Activated CD8-positive, alpha-beta memory T cell treated with anti-CD3 and anti-CD28 coated beads, Interleukin-2, amount 50 U/mL, for 1 hour (primary cell): Measurements from ENCODE around the gene NPEPL1.
"Not testable (repeated sequence)": the region's sequence is repeated elsewhere in the genome, so short reads cannot be mapped to it uniquely, and the experiment has no call there.

ENCODE experiments used
- DNase-seq: peaks from one replicate; pipeline ENCODE4 v3.0.0-alpha.2; 2020; ENCODE audit errors: extremely low read depth

Gene NPEPL1

DNA sequence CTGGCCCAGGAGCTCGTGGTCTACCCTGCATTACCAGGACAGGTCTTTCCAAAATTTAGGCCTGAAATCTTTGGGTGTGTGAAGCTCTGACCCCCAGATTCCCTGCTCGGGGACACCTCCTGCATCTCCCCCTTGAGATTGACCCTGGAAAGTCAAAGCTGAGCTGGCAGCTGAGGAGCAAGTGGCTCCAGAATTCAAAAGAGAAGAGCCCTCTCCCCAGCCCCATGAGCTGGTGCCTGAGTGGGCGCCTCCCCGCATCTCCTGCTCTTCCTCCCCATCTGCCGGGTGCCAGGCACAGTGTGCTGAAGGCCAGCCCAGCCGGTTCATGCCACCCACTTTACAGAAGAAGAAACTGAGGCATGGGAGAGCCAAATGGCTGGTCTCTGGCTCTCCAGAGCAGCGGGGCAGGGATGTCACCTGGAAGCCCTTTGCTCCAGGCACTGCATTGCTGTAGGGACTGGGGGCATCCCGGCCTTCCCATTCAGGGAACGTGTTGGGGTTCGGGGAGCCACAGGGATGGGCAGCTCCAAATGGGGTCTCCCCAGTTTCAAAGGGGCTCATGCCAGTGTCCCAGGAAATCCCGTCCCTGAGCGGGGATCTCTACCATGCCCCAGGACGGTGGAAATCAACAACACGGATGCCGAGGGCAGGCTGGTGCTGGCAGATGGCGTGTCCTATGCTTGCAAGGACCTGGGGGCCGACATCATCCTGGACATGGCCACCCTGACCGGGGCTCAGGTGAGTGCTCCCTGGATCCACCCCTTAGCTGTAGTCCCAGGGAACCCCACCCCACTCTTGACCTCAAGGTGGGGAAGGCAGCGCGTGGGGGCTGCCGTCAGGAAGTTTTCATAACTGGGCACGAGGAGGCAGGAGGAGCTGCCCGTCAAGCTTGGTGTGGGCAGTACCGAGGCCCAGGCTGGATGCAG is 20.5 kb downstream of the NPEPL1 start:
- no peak for DNase-seq

DNA sequence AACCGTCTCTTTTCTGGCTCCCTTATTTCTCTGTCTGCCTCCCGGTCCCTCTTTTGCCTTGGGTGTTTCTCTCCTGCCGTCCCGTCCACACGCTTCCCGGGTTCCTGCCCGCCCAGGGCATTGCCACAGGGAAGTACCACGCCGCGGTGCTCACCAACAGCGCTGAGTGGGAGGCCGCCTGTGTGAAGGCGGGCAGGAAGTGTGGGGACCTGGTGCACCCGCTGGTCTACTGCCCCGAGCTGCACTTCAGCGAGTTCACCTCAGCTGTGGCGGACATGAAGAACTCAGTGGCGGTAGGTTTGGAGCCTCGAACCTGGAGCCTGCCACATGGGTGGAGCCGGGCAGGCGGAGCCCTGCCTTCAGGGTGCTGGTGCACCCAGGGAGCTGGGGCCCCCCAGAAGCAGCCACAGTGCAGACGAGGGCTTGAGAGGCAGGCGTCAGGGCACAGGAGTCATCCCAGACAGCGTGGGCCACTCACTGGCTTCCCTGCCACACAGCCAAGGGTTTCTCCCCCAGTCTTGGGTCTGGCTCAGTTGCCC is 21.3 kb downstream of the NPEPL1 start:
- DNase-seq = no peak

DNA sequence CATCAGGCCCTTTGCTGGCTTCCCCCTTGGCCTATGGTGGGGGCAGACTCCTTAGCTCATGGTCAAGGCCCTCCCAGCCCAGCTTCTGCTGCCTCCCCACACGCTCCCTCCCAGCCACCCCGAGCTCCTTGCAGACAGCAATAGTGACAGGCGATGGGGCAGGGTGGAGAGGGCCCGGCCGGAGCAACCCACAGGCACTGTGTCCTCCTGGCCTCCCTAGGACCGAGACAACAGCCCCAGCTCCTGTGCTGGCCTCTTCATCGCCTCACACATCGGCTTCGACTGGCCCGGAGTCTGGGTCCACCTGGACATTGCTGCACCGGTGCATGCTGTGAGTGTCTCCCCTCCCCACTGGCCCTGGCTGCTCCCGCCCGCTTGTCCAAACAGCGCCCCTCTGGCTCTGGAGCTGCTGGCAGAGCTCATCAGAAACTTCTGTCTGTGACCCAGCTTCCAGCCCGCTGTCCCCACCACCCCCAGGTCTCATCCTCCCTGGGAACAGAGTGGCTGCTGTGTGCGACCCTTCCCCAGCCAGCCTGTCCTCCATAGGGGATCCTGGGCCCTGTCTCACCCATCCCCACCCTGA is 21.8 kb downstream of the NPEPL1 start:
- DNase-seq = no peak

DNA sequence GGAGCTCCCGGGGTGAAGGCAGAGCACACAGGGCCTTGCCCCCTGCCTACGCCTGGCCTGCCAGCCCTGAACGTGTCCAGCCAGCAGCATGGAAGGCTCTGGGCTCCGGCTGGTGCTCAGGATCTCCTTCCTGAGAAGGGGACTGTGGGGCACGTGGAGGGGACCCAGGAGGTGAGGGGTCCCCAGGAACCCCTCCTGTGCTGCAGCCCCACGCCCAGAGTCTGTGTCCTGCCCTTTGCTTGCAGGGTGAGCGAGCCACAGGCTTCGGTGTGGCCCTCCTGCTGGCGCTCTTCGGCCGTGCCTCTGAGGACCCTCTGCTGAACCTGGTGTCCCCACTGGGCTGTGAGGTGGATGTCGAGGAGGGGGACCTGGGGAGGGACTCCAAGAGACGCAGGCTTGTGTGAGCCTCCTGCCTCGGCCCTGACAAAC is 22.3 kb downstream of the NPEPL1 start:
- no peak for DNase-seq

DNA sequence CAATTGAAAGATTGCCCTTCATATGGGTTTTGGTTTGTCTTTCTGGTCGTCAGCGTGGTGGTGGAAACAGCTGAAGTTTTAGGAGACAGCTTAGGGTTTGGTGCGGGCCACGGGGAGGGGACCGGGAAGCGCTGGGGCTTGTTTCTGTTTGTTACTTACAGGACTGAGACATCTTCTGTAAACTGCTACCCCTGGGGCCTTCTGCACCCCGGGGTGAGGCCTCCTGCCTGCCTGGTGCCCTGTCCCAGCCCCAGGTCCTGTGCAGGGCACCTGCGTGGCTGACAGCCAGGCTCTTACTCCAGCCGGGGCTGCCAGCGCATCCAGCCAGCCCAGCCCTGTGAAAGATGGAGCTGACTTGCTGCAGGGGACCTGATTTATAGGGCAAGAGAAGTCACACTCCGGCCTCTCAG is 22.8 kb downstream of the NPEPL1 start:
- no peak for DNase-seq

DNA sequence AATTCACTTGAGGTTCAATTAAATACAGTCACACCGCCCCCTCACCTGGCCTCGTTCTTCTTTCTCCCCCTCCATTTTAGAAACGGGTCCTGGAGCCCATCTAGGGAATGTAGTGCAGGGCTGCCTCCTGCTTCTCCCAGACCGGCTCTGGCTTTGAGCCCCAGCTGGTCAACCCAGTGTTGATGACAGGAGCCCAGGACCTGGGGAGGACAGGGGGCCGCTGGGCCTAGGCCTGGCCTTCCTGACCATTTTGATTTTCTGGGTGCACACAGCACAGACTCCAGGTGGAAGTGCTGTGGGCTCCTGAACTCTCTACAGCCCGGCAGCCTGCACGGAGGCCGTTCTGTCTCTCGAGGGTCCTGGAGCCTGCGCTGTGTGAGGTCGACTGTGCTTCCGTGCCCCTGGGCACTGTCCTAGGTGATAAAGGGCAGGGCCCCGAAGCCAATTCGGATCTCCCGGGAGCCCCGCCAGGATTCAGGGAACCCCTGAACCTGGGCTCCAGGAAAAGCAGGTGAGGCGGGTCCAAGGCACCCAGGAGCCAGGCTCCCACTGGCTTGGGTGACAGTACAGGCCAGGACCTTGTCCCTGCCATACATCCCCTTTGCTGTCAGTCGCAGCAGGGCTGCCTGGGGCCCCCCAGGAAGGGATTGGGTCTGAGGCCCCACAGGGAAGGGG is 23.3 kb downstream of the NPEPL1 start:
- DNase-seq = no peak

DNA sequence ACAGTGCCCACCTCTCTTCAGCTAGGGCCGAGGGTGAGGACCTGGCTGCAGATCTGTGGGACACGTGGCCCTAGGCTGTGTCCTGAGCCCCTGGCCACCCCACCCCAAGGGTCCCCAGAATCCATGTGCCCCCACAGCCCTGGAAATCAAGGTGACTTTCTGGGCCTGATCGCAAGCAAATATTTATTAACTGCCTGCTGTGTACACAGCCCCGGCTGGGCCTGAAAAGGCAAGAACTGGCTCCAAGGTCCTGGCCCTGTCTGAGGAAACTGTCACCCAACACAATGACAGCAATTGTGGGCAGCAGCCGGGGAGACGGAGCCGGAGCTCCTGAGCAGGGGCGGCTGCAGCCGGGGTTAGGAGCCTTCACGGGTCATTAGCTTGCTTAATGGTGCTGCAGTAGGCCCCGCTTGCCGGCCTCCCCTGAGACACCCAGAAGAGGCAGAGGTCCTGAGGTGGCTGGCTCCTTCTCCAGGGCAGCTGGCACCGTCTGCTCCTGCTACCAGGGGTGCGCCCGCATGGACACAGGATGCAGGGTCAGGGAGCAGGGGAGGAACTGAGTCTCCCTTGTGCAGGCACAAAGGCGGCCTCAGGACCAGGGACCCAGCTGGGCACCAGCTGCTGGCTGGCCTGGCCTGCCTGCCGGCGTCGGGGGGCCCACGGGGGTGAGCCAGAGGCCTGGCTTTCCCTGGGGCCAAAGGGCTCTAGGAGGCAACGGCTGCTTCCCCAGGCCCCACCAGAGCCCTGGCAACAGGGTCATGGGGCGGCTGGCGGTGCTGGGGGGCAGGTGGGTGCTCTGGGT is 24.1 kb downstream of the NPEPL1 start:
- no peak for DNase-seq

DNA sequence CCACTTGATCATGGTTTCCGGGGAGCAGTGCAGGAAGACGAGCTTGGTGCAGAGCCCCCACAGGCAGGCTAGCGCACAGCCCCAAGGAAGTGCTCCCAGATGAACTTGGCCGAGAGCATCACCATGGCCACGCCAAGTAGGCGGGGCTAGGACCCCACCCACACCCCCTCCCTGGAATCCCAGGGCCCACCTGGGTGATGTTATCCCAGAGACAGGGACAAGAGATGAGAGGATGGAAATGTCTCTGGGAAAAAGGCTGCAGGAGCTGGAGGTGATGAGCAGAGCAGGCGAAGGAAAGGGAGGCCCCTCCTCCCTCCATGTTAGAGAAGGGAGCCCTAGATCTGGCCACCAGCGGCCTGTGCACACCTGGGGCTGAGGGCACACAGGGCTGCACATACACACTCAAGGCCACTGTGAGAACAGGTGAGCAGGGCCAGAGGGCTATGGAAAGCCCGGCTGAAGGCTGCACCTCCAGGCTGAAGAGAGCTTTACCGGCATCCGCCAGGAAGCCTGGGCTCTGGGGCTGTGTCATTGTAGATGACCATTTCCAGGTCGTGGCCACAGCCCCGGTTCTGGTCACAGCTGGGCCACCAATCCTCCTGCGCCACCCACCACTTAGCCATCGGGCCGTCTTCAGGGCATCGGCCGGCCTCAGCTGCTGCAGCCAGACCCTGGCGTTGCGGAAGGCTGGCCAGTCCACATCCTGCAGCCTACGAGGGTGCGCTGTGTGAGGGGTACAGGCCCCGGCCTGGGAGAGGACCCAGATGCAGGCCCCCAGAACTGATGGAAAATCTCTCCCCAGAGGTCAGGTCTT is 24.9 kb downstream of the NPEPL1 start:
- no peak for DNase-seq

DNA sequence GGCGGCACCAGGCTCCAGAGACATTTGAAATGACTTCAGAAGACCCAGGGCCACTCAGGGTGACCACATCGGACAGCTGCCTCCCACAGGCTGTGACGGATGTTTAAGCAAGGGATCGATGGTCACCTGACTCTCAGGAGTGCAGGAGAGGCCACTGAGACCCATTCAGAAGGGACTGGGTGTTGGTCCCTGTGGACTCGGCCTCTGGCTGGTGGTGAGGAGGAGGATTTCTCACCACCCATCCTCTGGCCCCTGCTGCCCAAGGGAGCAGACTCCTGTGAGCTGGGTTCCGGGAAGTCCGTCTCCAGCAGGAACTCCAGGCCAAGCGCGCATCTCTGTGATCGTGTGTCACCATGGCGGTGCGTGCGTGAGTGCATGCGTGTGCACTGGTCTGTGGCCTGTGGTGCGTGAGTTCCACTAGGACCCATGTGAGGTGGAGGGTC is 25.5 kb downstream of the NPEPL1 start:
- DNase-seq = no peak

DNA sequence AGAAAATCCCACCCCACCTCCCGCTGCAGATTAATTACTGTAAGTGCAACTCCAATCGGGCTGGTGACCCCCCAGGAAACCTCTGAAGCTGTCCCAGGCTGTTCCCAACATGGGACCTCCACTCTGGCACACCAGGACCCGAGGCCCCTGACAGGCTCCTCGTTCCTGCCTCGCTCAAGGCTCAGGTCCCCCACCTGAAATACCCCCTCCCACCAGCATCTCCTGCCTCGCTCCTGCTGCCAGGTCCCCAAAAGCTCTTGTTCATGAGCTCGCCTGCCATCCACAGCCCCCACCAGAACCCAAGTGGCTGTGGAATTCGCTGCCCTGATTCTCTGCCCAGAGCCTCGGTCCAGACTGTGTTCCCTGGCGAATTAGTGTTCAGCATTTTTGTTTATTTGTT is 26.1 kb downstream of the NPEPL1 start:
- no peak for DNase-seq

DNA sequence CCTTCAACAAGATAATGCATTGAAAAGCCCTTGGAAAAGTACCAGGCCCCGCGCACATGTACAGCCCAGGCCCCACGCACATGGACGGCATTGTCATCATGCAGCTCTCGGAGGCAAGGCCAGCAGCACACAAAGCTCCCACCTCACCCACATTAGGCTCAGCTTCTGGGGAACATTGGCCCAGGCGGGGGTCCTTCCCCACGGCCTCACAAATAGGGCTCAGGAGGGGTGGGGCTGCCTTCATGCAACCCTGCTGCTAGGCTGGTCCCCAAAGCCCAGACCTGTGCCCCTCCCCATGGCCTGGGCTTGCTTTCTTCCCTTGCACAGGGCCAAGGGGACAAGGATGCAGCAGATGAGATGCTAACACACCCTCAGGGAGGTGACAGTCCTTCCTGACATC is 26.7 kb downstream of the NPEPL1 start:
- no peak for DNase-seq

DNA sequence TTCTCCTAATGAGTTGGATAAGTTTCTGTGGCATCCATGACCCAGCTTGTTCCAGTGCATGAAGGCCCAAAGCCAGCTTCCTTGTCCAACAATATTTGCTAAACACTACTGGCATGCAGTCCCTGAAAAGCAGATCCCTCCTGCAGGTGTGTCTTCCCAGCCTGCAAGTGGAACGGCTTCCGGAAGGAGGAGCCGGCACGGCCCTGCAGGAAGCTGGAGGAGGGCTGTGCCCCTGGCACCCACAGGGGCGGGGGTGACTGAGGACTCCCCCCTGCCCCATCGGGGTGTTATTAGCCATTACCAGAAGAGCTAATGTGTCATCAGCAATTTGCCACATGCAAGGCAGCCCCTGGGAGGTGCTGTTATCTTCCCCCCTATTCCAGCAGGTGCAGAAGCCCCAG is 27.4 kb downstream of the NPEPL1 start:
- no peak for DNase-seq

DNA sequence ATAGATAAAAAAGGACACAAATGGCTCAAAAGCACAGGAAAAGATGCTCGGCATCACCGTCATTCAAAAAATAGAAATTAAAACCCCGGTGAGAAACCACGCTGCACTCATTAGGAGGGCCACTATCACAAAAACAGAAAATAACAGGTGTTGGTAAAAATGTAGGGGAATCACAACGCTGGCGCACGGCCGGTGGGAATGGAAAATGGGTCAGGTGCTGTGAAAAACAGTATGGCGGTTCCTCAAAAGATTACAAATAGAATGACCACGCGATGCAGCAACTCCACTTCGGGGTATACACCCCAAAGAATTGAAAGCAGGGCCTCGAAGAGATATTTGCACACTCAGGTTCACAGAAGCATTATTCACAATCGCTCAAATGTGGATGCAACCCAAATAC is 28.3 kb downstream of the NPEPL1 start:
- DNase-seq = no peak

DNA sequence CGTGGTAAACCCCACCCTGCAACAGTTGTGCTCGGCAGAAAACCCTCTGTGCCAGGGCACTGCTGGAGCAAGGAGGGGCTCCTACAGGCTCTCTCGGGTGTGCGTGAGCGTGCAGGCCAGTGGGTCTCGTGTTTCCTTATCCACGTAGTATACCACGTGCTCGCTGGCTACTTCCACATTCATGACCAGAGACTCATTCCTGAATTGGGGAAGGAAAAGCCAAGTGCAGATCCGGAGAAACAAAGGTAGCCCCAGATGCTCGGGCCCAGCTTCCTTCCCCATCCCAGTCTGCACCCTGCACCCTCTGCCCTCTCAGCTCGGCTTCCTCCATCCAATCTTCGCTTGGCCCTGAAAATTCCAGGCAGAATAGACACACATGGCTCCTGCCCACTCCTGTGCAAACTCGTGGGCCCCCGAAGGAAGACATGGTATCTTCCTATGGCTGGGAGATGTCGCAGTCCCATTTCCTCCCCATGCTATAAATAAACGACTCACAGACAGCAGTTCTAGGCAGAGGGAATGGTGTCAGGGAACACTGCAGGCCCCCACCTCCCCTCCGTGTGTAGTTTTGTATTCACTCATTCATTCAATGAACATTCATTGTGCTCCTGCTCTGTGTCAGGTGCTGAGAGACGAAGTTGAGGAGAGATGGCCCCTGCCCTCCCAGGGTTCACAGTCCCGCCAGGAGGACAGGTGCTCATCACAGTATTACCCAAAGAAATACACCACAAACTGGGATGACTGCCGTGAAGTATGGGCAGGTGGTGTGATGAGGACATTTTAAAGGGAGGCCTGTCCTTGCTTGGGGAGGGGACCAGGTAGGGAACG is 29.6 kb downstream of the NPEPL1 start:
- no peak for DNase-seq

DNA sequence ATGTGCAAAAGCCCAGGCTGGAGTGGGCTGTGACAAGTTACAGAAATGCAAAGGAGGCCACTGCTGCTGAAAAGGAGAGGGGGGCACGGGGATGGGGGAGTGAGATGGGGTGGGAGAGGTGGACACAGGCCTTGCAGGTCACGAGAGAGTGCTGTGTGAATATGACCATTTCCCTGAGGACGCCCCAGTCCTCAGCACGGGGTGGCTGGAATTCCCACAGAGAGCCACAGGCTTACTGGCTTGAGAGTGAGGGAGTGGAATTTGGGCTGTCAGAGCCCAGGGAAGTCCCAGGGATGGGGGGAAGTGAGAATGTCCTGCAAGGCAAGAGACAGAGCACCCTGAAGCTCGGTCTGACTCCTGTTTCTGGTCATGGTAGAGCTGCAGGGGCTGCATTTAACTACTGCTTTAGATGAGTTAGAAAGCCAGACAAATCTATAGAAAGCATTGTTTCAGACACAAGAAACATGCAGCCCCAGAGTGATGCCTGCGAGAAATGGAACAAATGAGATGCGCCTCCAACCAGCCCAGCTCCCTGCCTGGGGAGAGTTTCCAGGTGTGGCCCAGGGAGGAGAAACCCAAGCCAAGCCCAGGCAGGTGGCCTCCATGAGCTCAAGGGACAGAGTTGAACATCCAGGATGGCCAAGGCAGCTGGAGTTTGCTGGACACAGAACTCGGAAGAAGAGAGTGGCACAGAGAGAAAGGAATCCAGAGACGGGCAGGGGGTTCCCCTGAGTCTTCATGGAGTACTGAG is 30.5 kb downstream of the NPEPL1 start:
- DNase-seq = no peak

DNA sequence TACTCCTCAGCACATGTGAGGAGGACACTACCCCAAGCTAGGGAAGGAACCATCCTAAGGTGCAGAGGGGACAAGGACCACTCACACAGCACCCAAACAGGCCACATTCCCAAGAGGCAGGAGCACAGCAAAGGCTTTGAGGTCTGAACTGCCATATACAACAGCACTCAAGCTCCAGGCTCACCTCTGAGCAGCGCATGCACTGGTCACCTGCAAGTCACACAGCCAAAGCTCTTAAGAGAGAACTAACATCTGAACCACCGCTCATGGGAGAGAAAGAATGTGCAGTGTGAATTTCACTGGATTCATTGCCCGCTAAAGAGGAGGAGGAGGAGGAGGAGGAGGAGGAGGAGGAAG is 31.0 kb downstream of the NPEPL1 start:
- DNase-seq = no peak

DNA sequence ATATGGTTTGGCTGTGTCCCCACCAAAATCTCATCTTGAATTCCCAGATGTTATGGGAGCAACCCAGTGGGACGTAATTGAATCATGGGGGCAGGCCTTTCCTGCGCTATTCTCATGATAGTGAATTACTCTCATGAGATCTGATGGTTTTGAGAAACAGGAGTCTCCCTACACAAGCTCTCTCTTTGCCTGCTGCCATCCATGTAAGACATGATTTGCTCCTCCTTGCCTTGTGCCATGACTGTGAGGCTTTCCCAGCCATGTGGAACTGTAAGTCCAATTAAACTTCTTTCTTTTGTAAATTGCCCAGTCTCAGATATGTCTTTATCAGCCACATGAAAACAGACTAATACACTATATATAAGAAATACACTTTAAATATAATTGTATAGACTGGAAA is 33.6 kb downstream of the NPEPL1 start:
- DNase-seq = not testable (repeated sequence)

DNA sequence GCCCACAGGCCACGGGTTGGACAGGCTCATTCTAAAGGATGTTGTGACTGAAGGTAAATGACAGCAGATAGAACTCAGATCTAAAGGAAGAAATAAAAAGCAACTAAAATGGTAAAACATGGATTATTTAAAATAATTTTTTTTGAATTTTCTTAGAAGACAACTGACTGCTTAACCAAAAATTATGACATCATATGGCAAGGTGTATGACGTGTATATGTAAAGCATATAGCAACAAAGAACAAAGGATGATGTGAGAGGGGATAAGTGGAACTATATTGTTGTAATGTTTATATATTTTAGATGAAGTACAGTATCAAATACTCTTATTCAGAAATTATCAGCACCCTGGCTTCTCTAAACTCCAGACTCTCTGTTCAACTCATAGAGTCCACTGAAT is 38.6 kb downstream of the NPEPL1 start:
- no peak for DNase-seq

DNA sequence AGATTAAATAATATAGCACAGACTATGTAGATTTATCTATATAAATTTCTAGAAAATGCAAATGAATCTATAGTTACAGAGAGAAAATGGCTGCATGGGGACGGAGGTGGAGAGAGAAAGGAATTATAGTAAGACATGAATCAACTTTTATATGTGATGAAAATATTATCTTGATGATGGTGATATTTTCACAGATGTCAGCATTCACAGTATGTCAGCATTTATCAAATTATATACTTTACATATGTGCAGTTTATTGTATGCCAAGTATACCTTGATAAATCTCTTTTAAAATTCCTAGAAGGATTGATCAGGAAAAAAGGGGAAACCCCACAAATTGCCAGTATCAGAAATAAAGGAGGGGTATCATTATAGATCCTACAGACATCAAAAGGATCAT is 44.6 kb downstream of the NPEPL1 start:
- no peak for DNase-seq
